Left lung (tissue), 10 donors: Measurements from ENCODE around the gene MS4A18. TPM values are rescaled to one million over a fixed set of nuclear protein-coding genes. Genes with fewer than 3 reads are reported as not detected.
A peak's percentile ranks its signal among the peaks of the same experiment; 100 is the strongest.

Experiments used
- ATAC-seq: fragments of 200-7000 bp; cut with Tn5 transposase; one replicate; pipeline ENCODE4 v1.9.1; 2020; ENCODE audit warnings: moderate library complexity
- DNase-seq, 4 donors: peaks; one replicate each; pipeline ENCODE4 v3.0.0-alpha.2; 2013 to 2020
- H3K27ac ChIP-seq, 2 donors: fragments of 200-600 bp; sonication (generic) in 1 of 2; one replicate each; pipeline versions ENCODE4 v1.5.0 to v1.8.0; 2020 to 2021
- H3K27me3 ChIP-seq, 2 donors: fragments of 200-600 bp; sonication (generic) in 1 of 2; one replicate each; pipeline versions ENCODE4 v1.5.0 to v1.8.0; 2020 to 2021
- H3K36me3 ChIP-seq, 2 donors: fragments of 200-600 bp; sonication (generic) in 1 of 2; one replicate each; pipeline versions ENCODE4 v1.5.0 to v1.8.0; 2020 to 2021
- H3K4me1 ChIP-seq, 2 donors: fragments of 200-600 bp; one replicate each; pipeline ENCODE4 v1.8.0; 2021
- H3K4me3 ChIP-seq, 2 donors: fragments of 200-600 bp; sonication (generic) in 1 of 2; one replicate each; pipeline versions ENCODE4 v1.5.0 to v1.8.0; 2020 to 2021; ENCODE audit warnings: mild to moderate bottlenecking in 1 of 2
- H3K9me3 ChIP-seq, 2 donors: fragments of 200-600 bp; sonication (generic) in 1 of 2; one replicate each; pipeline versions ENCODE4 v1.5.0 to v1.8.0; 2020 to 2021
- CTCF ChIP-seq, 2 donors: fragments of 200-600 bp; sonication (generic) in 1 of 2; IDR thresholded peaks; one replicate each; pipeline versions ENCODE4 v1.5.0 to v1.8.0; 2021; ENCODE audit warnings: antibody characterized with exemption in 2 of 2
- intact Hi-C, 2 donors: fragments of 100-400 bp; cut with DNase I; formaldehyde crosslinking; loops; one replicate each; pipeline versions ENCODE4 v1.11.2 to v1.14.2; 2022
- polyA plus RNA-seq, 6 donors: library from polyadenylated mRNA; unstranded; fragments of 120-200 nt; gene quantifications; one replicate each; pipeline ENCODE4 v1.2.1, GENCODE V29; 2013; ENCODE audit not compliant: insufficient read length in 6 of 6
- total RNA-seq, 2 donors: library from RNA; stranded (reverse); fragmentation: NEBNext Ultra II Directional; extraction: Animal tissue kit (Norgen Biotek cat#: 25700); gene quantifications; one replicate each; pipeline ENCODE4 v1.2.1, GENCODE V29; 2021
- donor health status: DM: no; HTN: yes; CAD: no.
- donor health status: DM: no; HTN: no; CAD: no.

Gene MS4A18
- total and polyA plus RNA-seq, 8 donors, result not detected

- Histone ChIP-seq H3K27me3 (no peaks in the 10 kb centered on the region), H3K4me1 (no peaks in the 10 kb centered on the region), H3K4me3 (no peak overlapping the region), H3K9me3 (no peaks in the 10 kb centered on the region), H3K36me3 (no peaks in the 10 kb centered on the region), H3K27ac (no peak overlapping the region)
- no peak for ATAC-seq
- intact Hi-C loops, result no loop called here
- no peak for TF ChIP-seq CTCF (IDR thresholded peaks at IDR 0.05)
- DNase-seq, result no peak
Measured at GRCh38 chr11:60783911-60784310, 59.4 kb downstream of the MS4A18 start.

GRCh38 chr11:60785136-60785535 is 60.6 kb downstream of the MS4A18 start, which contains the start of gene MS4A10:
Gene MS4A10 (plus strand): TSS chr11:60785333. CDS start chr11:60790336, 5,003 bp downstream.
- peak in 1 of 4 donors; percentile 35 for DNase-seq

GRCh38 chr11:60785806-60786361 is 61.4 kb downstream of the MS4A18 start:
- no peaks in the 10 kb centered on the region for H3K9me3 ChIP-seq
- ATAC-seq (no peak), DNase-seq (no peak)
- intact Hi-C loops, result no loop called here
- H3K4me1 ChIP-seq, result no peaks in the 10 kb centered on the region
- H3K27me3 ChIP-seq, result no peaks in the 10 kb centered on the region
- no peak for TF ChIP-seq CTCF (IDR thresholded peaks at IDR 0.05)
- no peak overlapping the region for H3K27ac ChIP-seq
- no peaks in the 10 kb centered on the region for H3K36me3 ChIP-seq
- no peak overlapping the region for H3K4me3 ChIP-seq

More at GRCh38 chr11:60785136-60785535, 60.6 kb downstream of the MS4A18 start, which contains the start of gene MS4A10:
- no peak within 1 kb of the TSS for H3K4me3 ChIP-seq
- no peaks in the 10 kb centered on the region for H3K9me3 ChIP-seq
- H3K27me3 ChIP-seq, result no peaks in the 10 kb centered on the region
- intact Hi-C loops, result no loop called here
- ATAC-seq, result no peak
- H3K36me3 ChIP-seq, result no peaks in the 10 kb centered on the region
- TF ChIP-seq CTCF (IDR thresholded peaks at IDR 0.05), result no peak
- H3K27ac ChIP-seq, result no peak within 1 kb of the TSS
- no peaks in the 10 kb centered on the region for H3K4me1 ChIP-seq

GRCh38 chr11:60786811-60787567 is 62.5 kb downstream of the MS4A18 start:
- no peaks in the 10 kb centered on the region for H3K36me3 ChIP-seq
- intact Hi-C loops, result no loop called here
- H3K27me3 ChIP-seq, result peaks cover 0 to 4% of the 10 kb centered on the region in 2 donors
- no peak overlapping the region for H3K27ac ChIP-seq
- no peak overlapping the region for H3K4me3 ChIP-seq
- ATAC-seq (peak; percentile 52), DNase-seq (peak in 1 of 4 donors; percentile 43)
- H3K9me3 ChIP-seq, result no peaks in the 10 kb centered on the region
- H3K4me1 ChIP-seq, result no peaks in the 10 kb centered on the region
- TF ChIP-seq CTCF (IDR thresholded peaks at IDR 0.05), result no peak

GRCh38 chr11:60788401-60789125 is 64.0 kb downstream of the MS4A18 start:
- no peaks in the 10 kb centered on the region for H3K4me1 ChIP-seq
- no peak for TF ChIP-seq CTCF (IDR thresholded peaks at IDR 0.05)
- H3K27me3 ChIP-seq, result peaks cover 0 to 4% of the 10 kb centered on the region in 2 donors
- no peaks in the 10 kb centered on the region for H3K36me3 ChIP-seq
- intact Hi-C loops, result no loop called here
- no peak for DNase-seq
- ATAC-seq, result no peak
- H3K27ac ChIP-seq, result no peak overlapping the region
- no peaks in the 10 kb centered on the region for H3K9me3 ChIP-seq
- H3K4me3 ChIP-seq, result no peak overlapping the region
